Keratinocyte (primary cell): ENCODE data around the gene RNF14. TPM values are rescaled to one million over a fixed set of nuclear protein-coding genes. Genes with fewer than 3 reads are reported as not detected.

ENCODE experiments used
- DNase-seq: peaks from one replicate; pipeline ENCODE4 v3.0.0-alpha.2; 2011; ENCODE audit warnings: low read depth, missing footprints, low spot score
- FAIRE-seq: peaks from 2 replicates; lab custom pipeline; 2011; peaks lifted over from hg19 to GRCh38; lab: Jason Lieb, UNC
- H2AFZ ChIP-seq: 2 replicates; pipeline ENCODE4 v1.6.0; 2012; ENCODE audit warnings: low read length, control low read depth, inconsistent platforms; ENCODE audit not compliant: control insufficient read depth
- H3K27ac ChIP-seq: 2 replicates; pipeline ENCODE4 v1.5.1; 2011; ENCODE audit warnings: low read length; ENCODE audit not compliant: control insufficient read depth, insufficient read depth
- H3K27me3 ChIP-seq: 3 replicates; pipeline ENCODE4 v1.6.0; 2011; ENCODE audit warnings: low read length; ENCODE audit not compliant: control insufficient read depth, insufficient read depth; ENCODE audit errors: extremely low read depth
- H3K36me3 ChIP-seq, 2 experiments: 2 replicates in 1 of 2; 3 replicates in 1 of 2; pipeline ENCODE4 v1.5.1; 2011; ENCODE audit warnings: low read length in 2 of 2, mild to moderate bottlenecking in 1 of 2; ENCODE audit not compliant: control insufficient read depth in 2 of 2, insufficient read depth in 2 of 2; ENCODE audit errors: extremely low read depth in 1 of 2
- H3K4me1 ChIP-seq: 3 replicates; pipeline ENCODE4 v1.5.1; 2011; ENCODE audit warnings: low read length; ENCODE audit not compliant: control insufficient read depth, insufficient read depth; ENCODE audit errors: extremely low read depth
- H3K4me2 ChIP-seq: 3 replicates; pipeline ENCODE4 v1.6.0; 2011; ENCODE audit warnings: low read depth, low read length; ENCODE audit not compliant: control insufficient read depth, insufficient read depth; ENCODE audit errors: extremely low read depth
- H3K4me3 ChIP-seq, 3 experiments: fragments of 200-600 bp in 1 of 3; sonication (generic) in 1 of 3; 2 replicates in 2 of 3; 3 replicates in 1 of 3; pipeline ENCODE4 v1.5.1; 2011 to 2016; ENCODE audit warnings: low read length in 3 of 3, mild to moderate bottlenecking in 3 of 3, control low read depth in 2 of 3, inconsistent platforms in 1 of 3, low read depth in 1 of 3, mixed read lengths in 1 of 3, mixed run types in 1 of 3, moderate library complexity in 1 of 3; ENCODE audit not compliant: control insufficient read depth in 2 of 3, insufficient read depth in 2 of 3; ENCODE audit errors: extremely low read depth in 1 of 3
- H3K79me2 ChIP-seq: 2 replicates; pipeline ENCODE4 v1.6.0; 2012; ENCODE audit warnings: low read length; ENCODE audit not compliant: control insufficient read depth, insufficient read depth
- H3K9ac ChIP-seq: 3 replicates; pipeline ENCODE4 v1.6.0; 2011; ENCODE audit warnings: low read length; ENCODE audit not compliant: control insufficient read depth, insufficient read depth; ENCODE audit errors: extremely low read depth
- H3K9me1 ChIP-seq: 3 replicates; pipeline ENCODE4 v1.6.0; 2011; ENCODE audit warnings: low read length; ENCODE audit not compliant: control insufficient read depth, insufficient read depth; ENCODE audit errors: extremely low read depth
- H3K9me3 ChIP-seq: 2 replicates; pipeline ENCODE4 v1.5.1; 2012; ENCODE audit warnings: low read depth, low read length; ENCODE audit not compliant: control insufficient read depth
- H4K20me1 ChIP-seq: 3 replicates; pipeline ENCODE4 v1.6.0; 2011; ENCODE audit warnings: low read length; ENCODE audit not compliant: control insufficient read depth, insufficient read depth; ENCODE audit errors: extremely low read depth
- EZH2 ChIP-seq: IDR thresholded peaks from one replicate; pipeline ENCODE4 v1.6.1; 2012; ENCODE audit warnings: inconsistent platforms, mild to moderate bottlenecking, low read length, moderate library complexity
- dilution Hi-C: fragments of 300-500 bp; cut with MboI; formaldehyde crosslinking; loops from one replicate; pipeline ENCODE4 v1.7.0; 2020; ENCODE audit warnings: low sequenced_read_pairs; ENCODE audit not compliant: extremely low pct_ligation_motif_present
- polyA plus RNA-seq, 5 experiments: library from polyadenylated mRNA; depleted of rRNA in 3 of 5; stranded (reverse) in 3 of 5; stranded (forward) in 1 of 5; unstranded in 1 of 5; fragments of >200 nt; gene quantifications; 1 replicate in 1 of 5; 2 replicates in 3 of 5; 3 replicates in 1 of 5; pipeline versions ENCODE4 v1.2.1 to v1.2.3, GENCODE V29; 2011 to 2012; ENCODE audit warnings: missing spikeins in 2 of 5, low read depth in 1 of 5, low replicate concordance in 1 of 5
- TF ChIP-seq, protein P1 (sequence below), 3 experiments: IDR thresholded peaks in 1 of 3; conservative IDR thresholded peaks in 1 of 3; optimal IDR thresholded peaks in 1 of 3; 2 replicates in 2 of 3; 3 replicates in 1 of 3; pipeline versions ENCODE3 to v1.5.1; 2011; ENCODE audit warnings: low read length in 3 of 3, mild to moderate bottlenecking in 3 of 3, moderate library complexity in 2 of 3, control low read depth in 1 of 3, inconsistent platforms in 1 of 3; ENCODE audit not compliant: insufficient read depth in 2 of 3; ENCODE audit errors: extremely low read depth in 1 of 3

The RNF14 gene
- polyA plus RNA-seq, 1 donor (not counting 4 experiments of a cell fraction or from before 2014, with no cell fraction given) = 65.8 TPM

DNA sequence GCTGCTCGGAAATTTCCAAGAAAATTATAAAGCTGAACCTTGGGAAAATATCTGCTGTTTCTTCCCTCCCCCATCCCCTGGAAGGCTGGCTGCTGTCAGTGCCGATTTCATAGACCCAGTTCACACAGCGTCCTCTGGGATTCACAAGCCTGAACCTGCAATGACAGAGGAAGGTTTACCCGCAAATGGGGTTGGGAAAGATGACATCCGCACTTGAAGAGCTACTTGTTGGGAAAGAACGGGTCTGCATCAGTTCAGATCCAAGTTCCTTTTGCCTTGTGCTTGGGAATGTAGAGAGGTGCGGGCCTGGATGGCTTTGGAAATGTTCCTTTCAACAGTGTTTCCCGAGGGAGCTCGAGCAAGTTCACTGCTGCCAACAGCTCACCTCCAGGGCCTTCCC is 24.8 kb upstream of the RNF14 start:
- Histone ChIP-seq H3K9me3 (no peaks in the 10 kb centered on the region), H2AFZ (no peak overlapping the region), H3K9ac (no peak overlapping the region), H3K4me2 (peak overlapping the region; percentile 17), H3K79me2 (no peaks in the 10 kb centered on the region), H3K4me1 (peaks cover 29% of the 10 kb centered on the region), H4K20me1 (no peaks in the 10 kb centered on the region), H3K4me3 (no peak overlapping the region), H3K36me3 (peaks cover 3 to 7% of the 10 kb centered on the region in 2 experiments), H3K27ac (no peak overlapping the region), H3K9me1 (no peaks in the 10 kb centered on the region), H3K27me3 (no peaks in the 10 kb centered on the region)
- dilution Hi-C loops = no loop called here
- DNase-seq = no peak
- no peak for TF ChIP-seq EZH2
- TF ChIP-seq, protein P1, sequence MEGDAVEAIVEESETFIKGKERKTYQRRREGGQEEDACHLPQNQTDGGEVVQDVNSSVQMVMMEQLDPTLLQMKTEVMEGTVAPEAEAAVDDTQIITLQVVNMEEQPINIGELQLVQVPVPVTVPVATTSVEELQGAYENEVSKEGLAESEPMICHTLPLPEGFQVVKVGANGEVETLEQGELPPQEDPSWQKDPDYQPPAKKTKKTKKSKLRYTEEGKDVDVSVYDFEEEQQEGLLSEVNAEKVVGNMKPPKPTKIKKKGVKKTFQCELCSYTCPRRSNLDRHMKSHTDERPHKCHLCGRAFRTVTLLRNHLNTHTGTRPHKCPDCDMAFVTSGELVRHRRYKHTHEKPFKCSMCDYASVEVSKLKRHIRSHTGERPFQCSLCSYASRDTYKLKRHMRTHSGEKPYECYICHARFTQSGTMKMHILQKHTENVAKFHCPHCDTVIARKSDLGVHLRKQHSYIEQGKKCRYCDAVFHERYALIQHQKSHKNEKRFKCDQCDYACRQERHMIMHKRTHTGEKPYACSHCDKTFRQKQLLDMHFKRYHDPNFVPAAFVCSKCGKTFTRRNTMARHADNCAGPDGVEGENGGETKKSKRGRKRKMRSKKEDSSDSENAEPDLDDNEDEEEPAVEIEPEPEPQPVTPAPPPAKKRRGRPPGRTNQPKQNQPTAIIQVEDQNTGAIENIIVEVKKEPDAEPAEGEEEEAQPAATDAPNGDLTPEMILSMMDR (optimal IDR thresholded peaks at IDR 0.05 in 1 of 3, IDR thresholded peaks at IDR 0.05 in 1 of 3, conservative IDR thresholded peaks at IDR 0.05 in 1 of 3; ENCODE audit: extremely low read depth in 1 of 3, insufficient read depth in 2 of 3, low read length in 3 of 3) = no peak
- peak; percentile 88 for FAIRE-seq

DNA sequence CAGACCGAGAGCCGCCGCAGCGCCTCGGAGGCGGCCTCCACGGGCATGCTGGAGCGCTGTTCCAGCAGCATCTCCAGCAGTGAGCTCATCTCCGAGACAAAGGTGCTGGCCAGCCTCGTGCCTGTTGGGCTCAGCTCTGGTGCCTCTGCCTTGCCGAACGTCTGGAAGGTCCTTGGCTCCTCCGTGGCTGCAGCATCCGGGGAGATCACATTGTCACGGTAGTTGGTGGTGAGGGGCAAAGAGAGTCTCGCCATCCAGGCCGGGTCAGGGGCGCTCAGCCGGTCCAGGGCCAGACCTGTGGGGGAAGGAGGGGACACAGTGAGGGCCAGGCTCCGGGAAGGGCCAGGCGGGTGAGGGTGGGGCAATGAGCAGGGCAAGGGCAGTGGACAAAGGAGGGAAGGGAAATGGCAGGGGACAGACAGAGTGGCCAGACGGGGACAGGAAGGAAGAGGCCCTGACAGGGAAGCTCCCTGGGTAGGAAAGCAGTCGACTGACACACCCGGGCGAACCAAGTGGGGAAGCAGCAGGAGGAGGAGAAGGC is 23.3 kb upstream of the RNF14 start:
- Histone ChIP-seq H3K79me2 (no peaks in the 10 kb centered on the region), H4K20me1 (no peaks in the 10 kb centered on the region), H3K4me1 (peaks cover 29% of the 10 kb centered on the region), H2AFZ (no peak overlapping the region), H3K9me3 (no peaks in the 10 kb centered on the region), H3K27ac (no peak overlapping the region), H3K9ac (no peak overlapping the region), H3K4me3 (no peak overlapping the region), H3K36me3 (no peaks in the 10 kb centered on the region), H3K27me3 (no peaks in the 10 kb centered on the region), H3K9me1 (no peaks in the 10 kb centered on the region), H3K4me2 (no peak overlapping the region)
- TF ChIP-seq, protein P1 (optimal IDR thresholded peaks at IDR 0.05 in 1 of 3, IDR thresholded peaks at IDR 0.05 in 1 of 3, conservative IDR thresholded peaks at IDR 0.05 in 1 of 3; ENCODE audit: extremely low read depth in 1 of 3, insufficient read depth in 2 of 3, low read length in 3 of 3) = no peak
- TF ChIP-seq EZH2 = no peak
- FAIRE-seq (no peak), DNase-seq (no peak)
- dilution Hi-C loops = no loop called here
